Embryonic facial prominence (tissue), 1 donor: ENCODE results near the gene TBX10.
"Not testable (repeated sequence)": the region's sequence is repeated elsewhere in the genome, so short reads cannot be mapped to it uniquely, and the experiment has no call there.

ENCODE experiments used
- DNase-seq: peaks from one replicate; pipeline ENCODE4 v3.0.0-alpha.2; 2016; ENCODE audit errors: extremely low spot score

The TBX10 gene

DNA sequence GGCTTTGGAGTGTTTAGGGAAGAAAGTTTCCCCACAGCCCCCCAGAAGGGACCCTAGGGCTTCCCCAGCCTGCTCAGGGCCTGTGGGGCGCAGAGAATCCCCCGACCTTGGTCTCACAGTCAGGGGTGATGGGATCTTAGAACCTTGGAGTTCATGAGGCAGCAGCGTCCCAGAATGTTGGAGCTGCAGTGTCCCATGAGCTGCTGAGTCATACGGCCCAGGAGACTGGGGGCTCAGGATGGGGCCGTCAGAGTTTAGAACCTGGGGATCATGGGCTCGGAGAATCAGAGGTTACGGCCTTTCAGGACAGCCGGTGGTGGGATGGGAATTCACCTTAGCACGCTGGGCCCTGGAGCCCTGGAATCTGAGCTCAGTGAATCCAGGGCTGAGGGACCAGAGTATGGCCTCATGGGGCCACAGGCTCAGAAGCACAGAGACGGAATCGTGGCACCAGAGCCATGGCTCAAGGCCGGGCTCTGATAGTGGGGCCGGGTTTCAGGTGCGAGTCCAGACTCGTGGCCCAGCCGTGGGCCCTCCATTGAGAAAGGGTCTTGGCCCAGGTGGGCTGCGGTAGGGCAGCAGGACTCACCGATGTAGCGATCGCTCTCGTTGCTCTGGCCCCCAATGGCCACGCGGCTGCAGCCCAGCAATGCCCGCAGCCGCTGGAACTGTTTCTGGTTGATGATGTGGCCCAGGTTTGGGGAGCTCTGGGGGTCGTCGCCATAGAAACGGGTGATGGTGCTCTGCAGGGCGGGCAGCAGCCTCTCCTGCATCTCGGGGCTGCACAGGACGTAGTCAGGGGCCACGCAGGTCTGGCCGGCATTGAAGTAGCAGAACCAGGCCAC, 25.4 kb upstream of the TBX10 start:
- no peak for DNase-seq

DNA sequence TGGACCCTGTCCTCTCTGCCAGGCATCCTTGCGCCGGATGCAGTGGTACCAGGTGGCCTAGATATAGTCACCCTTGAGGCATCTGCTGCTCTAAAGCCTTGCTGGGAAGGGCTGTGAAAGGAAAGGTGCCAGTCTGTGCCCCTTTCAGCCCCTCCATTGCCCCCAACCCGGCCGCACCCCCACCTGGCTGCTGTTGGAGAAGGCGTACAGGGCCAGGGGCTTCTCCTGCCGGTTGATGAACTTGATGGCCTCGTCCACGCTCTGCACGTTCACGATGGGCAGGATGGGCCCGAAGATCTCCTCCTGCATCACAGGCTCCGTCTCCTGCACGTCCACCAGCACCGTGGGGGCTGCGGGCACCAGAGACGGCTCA, 24.6 kb upstream of the TBX10 start:
- no peak for DNase-seq

DNA sequence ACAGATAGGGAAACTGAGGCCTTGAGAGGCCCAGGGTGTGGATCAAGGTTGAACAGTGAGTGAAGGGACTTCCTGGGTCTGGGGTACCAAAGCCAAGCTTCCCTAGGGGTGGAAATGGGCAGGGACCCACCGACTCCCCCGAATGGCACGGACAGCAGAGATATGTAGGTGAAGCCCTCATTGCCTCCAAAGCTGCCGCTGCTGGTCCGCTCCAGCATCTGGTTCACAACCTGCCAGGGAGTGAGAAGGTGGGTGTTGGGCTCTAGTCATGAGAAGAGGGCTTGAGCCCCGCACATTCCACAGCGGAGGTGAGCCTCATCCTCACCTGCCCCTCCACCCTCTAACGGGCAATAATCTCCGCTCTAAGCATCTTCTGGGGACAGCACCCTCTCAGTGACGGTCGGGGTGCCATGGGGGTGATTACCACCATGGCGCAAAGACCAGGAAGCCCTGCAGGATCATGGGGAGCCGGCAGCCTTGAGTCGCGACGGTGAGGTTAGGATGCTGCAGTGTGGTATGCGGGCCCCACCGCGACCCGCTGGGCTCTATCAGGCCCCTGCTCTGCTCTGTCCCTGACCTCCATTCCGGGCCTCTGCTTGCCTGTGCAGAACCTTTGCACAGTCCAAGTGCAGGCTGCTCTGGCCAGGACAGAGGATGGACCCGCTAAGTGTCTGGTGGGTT, 24.1 kb upstream of the TBX10 start:
- no peak for DNase-seq

DNA sequence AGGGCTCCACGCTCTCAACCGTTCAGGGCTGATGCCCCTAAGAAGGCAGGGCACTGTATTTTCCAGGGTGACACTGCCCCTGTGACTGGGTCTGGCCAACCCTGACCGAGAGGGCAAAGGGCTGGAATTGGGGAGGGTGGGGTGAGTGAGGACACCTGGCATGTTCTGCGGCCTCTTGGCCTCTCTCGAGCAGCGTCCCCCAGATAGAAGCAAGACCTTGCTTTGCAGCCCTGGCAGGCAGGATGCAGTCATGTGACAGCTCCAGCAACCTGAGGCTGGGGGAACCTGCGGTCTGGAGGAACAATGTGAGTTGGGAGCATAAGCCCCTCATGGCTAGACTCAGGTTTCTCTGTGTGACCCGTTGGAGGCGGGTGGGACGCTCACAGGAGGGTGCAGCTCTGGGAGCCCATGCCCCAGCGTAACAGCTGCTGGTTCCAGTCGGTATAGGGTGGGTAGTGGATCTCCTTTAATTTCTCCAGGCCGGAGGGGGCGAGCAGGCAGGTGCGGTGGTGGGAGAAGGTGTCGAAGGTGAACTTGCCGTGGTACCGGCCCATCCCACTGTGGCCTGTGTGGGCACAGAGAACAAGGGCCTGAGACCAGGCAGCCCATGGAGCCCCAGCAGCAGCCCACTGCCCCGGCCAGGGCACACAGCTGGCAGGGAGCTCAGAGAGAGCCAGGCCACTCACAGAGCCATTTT, 23.4 kb upstream of the TBX10 start:
- no peak for DNase-seq

DNA sequence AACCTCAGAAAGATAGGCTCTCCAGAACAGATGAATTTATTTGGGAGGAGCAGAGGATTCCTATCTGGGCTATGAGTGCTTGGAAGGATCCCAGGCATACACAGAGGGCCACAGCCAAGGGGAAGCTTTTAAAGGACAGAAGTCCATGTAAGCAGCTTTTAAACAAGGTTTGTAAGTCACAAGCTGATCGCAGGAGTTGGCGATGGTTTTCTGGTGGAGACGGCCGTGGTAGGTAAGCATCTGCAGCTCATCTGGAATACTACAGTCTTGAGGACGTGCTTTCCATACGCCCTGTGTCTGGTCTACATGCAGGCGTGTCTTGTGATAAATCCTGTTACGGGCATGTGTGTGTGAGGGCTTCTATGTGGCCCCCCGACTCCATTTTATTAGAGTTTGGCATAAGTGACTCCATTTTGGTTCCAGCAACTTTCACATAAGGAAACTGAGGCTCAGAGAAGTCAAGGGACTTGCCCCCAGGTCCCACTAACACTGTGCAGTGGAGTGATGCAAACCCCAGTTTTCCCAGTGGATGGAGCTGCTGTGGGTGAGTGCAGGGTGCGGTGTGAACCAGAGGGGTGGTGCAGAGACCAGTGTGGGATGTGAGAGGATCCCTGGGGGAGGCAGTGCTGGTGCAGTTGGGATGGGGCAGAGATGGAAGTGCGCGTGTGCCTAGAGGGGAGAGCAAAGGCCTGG, 22.7 kb upstream of the TBX10 start:
- no peak for DNase-seq

DNA sequence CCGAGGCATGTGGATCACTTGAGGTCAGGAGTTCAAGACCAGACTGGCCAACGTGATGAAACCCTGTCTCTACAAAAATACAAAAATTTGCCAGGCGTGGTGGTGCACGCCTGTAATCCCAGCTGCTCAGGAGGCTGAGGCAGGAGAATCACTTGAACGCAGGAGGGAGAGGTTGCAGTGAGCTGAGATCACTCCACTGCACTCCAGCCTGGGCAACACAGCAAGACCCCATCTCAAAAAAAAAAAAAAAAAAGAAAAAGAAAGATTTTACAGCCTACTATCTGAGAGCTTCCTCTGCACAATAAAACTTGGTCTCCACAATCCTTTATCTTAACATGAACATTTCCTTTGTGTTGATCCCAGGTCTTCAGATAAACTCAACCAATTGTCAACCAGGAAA, 21.2 kb upstream of the TBX10 start:
- not testable (repeated sequence) for DNase-seq

DNA sequence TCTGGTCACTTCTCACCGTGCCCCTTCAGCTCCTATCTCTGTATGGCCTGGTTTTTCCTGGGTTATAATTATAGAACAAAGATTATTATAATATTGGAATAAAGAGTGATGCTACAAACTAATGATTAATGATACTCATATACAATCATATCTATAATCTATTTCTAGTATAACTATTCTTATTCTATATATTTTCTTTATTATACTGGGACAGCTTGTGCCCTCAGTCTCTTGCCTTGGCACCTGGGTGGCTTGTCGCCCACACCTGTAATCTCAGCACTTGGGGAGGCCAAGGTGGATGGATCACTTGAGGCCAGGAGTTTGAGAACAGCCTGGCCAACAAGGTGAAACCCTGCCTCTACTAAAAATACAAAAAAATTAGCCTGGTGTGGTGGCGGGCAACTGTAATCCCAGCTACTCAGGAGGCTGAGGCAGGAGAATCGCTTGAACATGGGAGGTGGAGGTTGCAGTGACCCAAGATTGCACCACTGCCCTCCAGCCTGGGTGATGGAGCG, 20.1 kb upstream of the TBX10 start:
- not testable (repeated sequence) for DNase-seq

DNA sequence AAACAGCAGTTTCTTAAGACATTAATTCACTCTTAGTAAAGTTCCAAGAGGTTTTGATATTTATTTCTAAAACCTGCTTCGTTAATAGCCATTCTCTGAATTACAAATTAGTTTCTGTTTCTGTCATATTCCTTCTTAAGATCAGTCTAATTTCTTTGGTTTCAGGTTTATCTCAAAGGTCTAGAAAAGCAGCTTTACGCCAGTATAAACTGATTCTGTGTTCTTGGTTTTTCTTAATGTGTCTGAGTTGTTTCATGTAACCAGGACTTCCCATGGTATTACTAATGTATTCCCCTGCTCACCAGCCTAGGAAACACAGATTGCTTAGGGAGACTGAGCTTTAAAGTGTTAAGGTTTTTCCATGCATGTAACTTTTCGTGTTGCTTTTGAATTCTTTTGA, 17.7 kb upstream of the TBX10 start:
- no peak for DNase-seq

DNA sequence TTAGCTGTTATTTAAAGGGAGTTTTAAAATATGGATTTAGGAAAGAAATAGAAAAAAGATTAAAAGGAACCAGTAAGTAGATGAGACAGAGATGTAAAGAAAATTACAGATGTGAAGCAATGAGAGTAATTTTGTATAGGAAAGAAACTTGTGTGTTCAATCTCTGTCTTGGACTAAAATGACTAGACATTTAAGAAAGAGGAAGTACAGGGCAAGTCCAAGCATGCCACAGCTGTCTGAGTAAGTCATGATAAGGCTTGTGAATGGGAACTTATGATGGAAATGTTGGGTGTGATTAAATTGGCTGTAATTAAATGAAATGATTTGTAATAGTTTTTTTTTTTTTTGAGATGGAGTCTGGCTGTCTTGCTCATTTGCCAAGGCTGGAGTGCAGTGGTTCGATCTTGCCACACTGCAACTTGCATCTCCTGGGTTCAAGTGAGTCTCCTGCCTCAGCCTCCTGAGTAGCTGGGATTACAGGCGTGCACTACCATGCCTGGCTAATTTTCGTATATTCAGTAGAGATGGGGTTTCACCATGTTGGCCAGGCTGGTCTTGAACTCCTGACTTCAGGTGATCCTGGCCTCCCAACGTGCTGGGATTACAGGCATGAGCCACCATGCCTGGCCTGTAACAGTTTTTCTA, 16.8 kb upstream of the TBX10 start:
- DNase-seq, result no peak

DNA sequence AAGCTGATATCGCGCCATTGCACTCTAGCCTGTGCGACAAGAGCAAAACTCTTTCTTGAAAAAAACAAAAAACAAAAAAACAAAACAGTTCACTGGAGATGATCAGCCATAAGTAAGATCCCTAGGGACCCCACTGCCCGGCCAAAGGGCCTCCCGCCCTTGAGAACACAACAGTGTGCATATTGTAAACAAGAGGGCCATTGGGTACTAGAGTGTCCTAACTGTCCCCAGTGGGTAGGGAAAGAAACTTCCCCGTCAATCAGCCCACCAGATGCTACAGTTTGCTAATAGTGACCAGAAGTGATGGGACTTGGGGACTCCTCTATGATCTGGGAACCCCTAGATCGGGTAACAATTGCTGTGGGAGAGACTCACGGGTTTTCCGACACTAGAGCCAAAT, 14.7 kb upstream of the TBX10 start:
- DNase-seq, result no peak

DNA sequence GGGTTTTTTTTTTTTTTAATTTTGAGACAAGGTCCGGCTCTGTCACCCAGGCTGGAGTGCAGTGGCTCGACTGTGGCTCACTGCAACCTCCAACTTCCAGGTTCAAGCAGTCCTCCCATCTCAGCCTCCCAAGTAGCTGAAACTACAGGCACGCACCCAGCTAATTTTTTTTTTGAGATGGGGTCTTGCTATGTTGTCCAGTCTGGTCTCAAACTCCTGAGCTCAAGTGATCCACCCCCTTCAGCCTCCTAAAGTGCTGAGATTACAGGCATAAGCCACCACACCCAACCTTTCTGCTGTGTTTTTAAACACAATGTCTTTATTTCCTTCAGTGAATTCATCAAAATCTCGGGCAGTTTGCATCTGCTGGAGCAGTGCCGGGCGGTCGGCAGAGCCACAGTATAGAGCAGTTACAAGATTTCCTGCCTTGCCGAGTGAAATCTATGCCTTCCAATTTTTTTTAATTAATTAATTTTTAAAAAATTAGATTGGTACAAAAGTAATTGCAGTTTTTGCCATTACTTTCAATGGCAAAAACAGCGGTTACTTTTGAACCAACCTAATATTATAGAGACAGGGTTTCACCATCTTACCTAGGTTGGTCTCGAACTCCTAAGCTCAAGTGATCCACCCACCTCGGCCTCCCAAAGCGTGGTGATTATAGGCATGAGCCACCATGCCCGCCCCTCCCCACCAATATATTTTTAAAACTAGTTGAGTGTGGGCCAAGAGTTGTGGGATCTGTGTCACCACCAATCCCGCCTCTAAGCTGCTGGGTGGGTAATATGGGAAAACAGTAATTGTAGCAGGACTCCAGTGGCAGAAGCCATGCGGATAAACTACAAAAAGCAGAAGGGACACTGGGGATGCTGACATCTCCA, 13.6 kb upstream of the TBX10 start:
- DNase-seq, result no peak

DNA sequence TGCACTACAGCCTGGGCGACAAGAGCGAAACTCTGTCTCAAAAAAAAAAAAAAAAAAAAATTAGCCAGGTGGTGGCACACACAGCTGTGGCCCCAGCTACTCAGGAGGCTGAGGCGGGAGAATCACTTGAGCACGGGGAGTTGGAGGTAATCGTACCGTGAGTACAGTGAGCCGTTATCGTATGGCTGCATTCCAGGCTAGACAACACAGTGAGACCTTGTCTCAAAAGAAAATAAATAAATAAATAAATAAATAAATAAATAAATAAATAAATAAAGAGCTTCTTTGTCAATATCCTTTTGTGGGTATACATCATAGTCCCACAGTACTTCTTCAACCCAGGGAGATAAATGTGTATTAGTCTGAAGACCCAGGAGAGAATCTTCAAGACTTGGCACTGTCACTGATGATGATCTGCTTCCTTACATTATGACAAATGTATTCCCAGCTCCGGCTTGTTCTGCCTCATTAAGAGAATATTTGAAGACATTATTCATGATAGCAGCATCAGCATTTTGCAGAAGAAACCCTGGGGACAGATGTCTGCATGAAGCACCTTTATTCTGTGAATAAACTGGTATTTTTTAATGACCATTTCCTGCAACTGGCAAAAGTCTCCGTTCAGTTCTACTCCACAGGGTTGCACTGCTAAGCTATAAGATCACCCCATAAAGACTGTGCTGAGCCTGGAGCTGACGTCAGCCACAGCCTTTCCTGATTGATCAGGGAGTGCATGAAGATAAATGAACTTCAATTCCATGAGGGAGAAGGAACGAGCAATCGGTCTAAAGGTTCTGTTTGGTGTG, 12.6 kb upstream of the TBX10 start:
- DNase-seq, result no peak

DNA sequence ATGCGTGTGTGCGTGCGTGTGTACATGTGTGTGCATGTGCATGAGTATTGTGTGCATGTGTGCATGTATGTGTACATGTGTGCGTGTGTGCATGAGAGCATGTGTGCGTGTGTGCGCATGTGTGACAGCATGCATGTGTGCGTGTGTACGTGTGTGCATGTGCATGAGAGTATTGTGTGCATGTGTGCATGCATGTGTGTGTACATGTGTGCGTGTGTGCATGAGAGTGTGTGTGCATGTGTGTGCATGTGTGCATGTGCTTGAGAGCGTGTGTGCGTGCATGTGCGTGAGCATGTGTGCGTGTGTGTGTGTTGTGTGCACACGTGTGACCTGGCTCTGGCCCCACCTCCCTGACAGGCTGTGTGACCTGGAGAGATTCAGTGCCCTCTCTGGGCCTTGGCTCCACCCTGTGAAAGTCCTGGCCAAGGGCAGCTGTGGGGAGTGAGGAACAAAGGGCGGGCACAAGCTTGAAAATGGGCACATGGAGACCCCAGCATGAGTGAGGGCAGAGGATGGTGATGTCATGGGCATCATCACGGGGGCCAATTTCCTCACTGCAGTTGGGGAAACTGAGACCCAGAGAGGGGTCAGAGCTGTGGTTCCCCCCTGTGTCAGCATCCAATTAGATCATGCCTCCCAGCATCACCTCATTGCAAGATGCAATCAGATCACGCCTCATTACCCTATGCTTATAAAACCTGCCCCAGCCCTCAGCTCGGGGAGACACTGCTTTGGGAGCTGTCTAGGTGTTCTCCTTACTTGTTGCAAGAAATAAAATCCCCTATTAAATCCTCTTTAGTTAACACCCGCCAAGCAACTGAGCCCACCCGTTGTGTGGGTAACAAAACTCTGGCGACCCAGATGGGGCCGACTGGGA, 10.3 kb upstream of the TBX10 start:
- DNase-seq, result no peak

DNA sequence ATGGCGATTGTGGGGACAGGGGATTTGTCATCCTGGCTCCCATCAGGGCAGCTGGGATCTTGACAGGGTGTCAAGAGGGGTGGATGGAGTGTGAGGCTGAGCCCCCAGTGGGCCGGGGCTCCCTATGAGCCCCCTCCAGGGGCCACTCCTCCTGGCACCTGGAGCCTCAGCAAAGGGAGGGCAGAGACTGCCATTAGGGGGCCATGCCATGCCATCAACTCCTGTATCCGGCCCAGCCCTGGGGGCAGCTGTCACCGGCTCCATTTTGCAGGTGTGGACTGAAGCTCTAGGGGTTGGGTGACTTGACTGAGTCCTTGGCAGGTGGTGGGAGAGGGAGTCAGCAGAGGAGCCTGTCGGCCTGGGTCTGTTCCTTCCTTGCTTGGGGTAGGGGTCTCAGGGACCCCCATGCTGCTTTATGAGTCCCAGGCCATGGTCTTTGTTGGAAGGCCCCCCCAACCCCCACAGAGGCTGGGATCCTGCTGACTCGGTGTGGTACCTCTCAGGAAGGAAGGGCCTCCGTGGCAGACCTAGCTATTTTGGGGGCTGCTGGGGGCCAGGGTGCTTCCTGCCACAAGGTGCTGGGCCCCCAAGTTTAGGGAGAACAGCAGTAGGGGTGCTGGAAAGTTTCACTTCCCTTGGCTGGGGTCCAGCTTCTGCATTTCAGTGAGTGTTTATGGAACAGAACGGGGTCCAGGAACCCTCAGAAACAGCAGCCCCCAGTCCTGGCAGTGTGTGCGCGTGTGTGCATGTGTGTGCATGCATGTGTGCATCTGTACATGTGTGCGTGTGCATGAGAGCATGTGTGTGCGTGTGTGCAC, 9.4 kb upstream of the TBX10 start:
- no peak for DNase-seq

DNA sequence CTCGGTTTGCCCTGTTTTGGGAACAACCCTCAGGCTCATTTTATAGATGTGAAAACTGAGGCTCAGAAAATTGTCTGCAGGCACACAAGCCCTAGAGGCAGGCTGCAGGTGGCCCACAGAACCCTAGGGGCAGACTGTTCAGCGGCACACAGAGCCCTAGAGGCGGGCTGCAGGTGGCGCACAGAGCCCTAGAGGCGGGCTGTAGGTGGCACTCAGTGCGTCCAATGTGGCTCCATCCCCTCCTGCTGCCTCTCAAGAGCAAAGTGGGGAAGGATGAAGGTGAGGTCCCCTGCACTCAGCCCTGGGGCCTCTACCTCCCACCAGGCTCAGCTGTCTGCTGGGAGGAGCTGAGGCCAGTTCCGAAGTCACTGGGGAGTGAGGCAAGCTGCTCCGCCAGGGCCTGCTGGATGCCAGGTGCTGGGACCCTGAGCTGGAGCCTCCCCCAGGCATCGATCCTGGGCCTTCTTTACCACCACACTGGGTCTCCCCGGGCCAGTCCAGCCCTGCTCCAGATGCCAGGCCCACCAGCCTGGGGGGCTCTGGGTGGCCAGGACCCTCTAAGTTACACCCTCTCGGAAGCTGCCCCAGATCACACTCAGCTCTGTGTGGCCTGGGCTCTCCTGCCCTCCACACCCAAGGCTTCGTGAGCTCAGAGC, 8.7 kb upstream of the TBX10 start:
- DNase-seq, result no peak

DNA sequence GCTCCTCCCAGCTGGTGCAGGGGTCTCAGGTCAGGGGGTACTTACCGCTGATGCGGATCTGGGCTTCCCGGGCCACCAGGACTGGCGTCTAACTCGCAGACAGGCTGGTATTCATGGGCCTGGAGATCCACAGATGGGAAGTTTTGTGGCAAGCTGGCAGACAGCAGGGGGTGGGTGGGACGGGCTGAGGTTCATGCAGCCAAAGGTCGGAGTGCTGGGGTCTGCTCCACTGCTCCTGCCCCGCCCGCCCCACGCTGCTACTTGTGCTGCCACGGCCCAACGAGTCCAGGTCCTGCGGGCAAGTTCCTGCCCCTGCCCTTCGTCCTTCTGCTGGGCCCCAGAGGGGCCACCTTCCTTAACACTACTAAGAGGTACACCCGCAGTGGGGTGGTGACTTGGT, 7.9 kb upstream of the TBX10 start:
- DNase-seq, result no peak
